AG10803 (cell line): Measurements from ENCODE around the gene TMEM117.
A peak's percentile ranks its signal among the peaks of the same experiment; 100 is the strongest.

Experiments used
- DNase-seq: peaks from one replicate; pipeline ENCODE4 v3.0.0; 2010; ENCODE audit warnings: low read depth
- H3K4me3 ChIP-seq: 2 replicates; pipeline ENCODE4 v1.5.1; 2011; ENCODE audit warnings: mild to moderate bottlenecking, low read length, control low read depth
- TF ChIP-seq, protein P1 (sequence below): conservative IDR thresholded peaks from 2 replicates; pipeline ENCODE4 v1.5.1; 2011; ENCODE audit warnings: mild to moderate bottlenecking, low read length, control low read depth, inconsistent platforms

Gene TMEM117

DNA sequence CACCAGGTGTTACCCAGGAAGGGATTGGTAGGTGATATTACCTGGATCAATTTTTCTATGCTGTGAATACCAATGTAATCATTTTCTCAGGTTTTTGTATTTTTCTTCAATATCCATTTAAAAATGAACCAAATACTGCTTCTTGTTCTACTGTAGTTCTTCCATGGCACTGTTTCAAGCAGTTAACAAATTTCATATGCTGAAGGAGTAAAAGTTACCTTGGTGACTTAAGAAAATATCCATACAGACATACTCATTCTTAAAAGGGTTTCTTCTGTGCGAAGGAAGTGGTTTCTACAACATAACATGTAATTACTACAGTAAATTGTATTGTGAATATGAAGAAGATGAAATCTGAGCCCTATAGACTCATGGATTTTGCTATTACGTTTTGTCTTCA, 222.5 kb downstream of the TMEM117 start:
- DNase-seq, result peak; percentile 3
- TF ChIP-seq, protein P1, sequence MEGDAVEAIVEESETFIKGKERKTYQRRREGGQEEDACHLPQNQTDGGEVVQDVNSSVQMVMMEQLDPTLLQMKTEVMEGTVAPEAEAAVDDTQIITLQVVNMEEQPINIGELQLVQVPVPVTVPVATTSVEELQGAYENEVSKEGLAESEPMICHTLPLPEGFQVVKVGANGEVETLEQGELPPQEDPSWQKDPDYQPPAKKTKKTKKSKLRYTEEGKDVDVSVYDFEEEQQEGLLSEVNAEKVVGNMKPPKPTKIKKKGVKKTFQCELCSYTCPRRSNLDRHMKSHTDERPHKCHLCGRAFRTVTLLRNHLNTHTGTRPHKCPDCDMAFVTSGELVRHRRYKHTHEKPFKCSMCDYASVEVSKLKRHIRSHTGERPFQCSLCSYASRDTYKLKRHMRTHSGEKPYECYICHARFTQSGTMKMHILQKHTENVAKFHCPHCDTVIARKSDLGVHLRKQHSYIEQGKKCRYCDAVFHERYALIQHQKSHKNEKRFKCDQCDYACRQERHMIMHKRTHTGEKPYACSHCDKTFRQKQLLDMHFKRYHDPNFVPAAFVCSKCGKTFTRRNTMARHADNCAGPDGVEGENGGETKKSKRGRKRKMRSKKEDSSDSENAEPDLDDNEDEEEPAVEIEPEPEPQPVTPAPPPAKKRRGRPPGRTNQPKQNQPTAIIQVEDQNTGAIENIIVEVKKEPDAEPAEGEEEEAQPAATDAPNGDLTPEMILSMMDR, result no peak
- H3K4me3 ChIP-seq, result no peak overlapping the region

- DNase-seq, result no peak
- H3K4me3 ChIP-seq, result no peak overlapping the region
- TF ChIP-seq, protein P1, result no peak
These were observed 223.6 kb downstream of the TMEM117 start for GRCh38 chr12:44059476-44059875.

DNA sequence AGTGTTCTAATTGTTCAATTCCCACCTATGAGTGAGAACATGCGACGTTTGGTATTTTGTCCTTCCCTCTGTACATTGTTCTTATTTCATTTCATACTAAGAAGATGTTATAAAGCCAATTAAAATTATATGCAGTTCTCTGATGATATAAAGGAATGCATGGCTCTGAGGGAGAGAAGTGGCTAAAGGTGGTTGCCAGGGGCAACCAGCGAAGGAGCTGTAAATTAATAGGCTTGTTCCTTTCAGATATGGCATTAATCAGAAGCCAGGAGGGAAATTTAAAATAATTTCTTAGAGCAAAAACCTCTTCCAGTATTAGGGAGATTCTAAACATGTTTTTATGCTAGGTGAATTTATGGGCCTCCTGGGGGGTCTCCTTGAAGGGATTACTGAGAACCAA, 227.8 kb downstream of the TMEM117 start:
- no peak overlapping the region for H3K4me3 ChIP-seq
- TF ChIP-seq, protein P1, result no peak
- no peak for DNase-seq

DNA sequence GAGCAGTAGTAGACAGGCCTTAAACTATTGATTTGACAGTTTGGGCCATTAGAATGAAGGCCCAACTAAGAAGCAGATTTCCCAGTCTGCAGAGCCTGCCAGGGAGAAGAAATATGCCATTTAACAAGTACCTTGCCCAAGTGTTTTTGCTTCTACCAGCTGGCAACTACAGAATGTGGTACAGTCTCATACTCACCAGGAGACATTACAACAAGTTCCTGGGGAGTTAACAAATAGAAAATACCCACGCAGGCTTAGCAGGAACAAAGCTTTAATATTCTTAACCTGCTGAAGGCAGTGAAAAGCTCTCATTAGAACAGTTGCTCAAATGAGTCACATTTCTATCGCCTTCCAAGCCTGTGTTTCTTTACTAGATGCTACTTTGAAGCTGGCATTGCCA, 241.0 kb downstream of the TMEM117 start:
- TF ChIP-seq, protein P1, result no peak
- peak; percentile 3 for DNase-seq
- no peak overlapping the region for H3K4me3 ChIP-seq

GRCh38 chr12:44077294-44077693, 241.4 kb downstream of the TMEM117 start:
- H3K4me3 ChIP-seq, result no peak overlapping the region

DNA sequence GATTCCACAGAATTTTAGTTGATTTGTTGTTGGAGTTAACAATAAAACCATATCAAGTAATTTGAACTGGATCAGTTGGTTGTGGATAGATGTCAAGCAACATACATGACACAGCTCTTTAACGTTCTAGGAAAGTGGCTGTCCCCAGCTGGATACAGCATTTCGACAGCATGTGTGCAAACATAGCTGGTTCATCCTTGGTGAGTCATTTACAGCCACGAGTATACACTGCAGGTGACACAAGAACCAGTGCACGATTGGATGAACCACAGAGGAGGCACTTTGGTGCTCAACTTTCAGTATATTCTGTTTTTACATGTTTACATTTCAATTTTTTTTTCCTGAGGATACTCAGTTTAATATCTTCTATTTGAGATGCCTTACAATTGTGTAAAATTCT, 242.4 kb downstream of the TMEM117 start:
- no peak for DNase-seq
- TF ChIP-seq, protein P1, result no peak
- no peak overlapping the region for H3K4me3 ChIP-seq

More at GRCh38 chr12:44077294-44077693, 241.4 kb downstream of the TMEM117 start:
- TF ChIP-seq, protein P1, result no peak
- DNase-seq, result no peak

GRCh38 chr12:44088647-44089046, 252.8 kb downstream of the TMEM117 start:
- no peak overlapping the region for H3K4me3 ChIP-seq
- no peak for DNase-seq
- TF ChIP-seq, protein P1, result no peak
